Neural progenitor cell (in vitro differentiated cells): ENCODE results near the gene MTRF1L.

Source experiments
- EZH2 ChIP-seq: fragments of 200-600 bp; sonication (generic); IDR thresholded peaks from 2 replicates; pipeline ENCODE4 v1.6.1; 2017; ENCODE audit warnings: antibody characterized with exemption, mild to moderate bottlenecking, moderate library complexity
- TF ChIP-seq, protein P1 (sequence below): fragments of 200-600 bp; sonication (generic); IDR thresholded peaks from 2 replicates; pipeline ENCODE4 v1.5.1; 2017; ENCODE audit warnings: antibody characterized with exemption, mild to moderate bottlenecking

DNA sequence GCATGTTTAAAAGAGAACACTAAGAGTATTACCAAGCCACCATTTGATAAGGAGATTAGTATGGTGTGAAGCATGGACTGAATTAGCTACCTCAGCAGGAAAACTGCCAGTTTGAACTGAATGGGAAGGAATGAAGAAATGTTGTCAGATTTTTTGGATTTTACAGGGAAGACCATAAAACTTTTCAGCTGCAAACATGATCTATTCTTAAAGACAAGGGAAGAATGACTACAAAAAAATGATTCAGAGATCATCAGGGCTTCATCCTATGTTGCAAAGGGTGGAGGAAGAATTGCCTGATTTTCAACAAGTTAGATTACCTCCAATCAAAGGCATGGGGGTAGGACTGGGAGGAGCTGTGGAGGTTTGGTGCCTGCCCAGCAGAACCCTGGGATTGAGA is 49.3 kb upstream of the MTRF1L start:
- TF ChIP-seq, protein P1, sequence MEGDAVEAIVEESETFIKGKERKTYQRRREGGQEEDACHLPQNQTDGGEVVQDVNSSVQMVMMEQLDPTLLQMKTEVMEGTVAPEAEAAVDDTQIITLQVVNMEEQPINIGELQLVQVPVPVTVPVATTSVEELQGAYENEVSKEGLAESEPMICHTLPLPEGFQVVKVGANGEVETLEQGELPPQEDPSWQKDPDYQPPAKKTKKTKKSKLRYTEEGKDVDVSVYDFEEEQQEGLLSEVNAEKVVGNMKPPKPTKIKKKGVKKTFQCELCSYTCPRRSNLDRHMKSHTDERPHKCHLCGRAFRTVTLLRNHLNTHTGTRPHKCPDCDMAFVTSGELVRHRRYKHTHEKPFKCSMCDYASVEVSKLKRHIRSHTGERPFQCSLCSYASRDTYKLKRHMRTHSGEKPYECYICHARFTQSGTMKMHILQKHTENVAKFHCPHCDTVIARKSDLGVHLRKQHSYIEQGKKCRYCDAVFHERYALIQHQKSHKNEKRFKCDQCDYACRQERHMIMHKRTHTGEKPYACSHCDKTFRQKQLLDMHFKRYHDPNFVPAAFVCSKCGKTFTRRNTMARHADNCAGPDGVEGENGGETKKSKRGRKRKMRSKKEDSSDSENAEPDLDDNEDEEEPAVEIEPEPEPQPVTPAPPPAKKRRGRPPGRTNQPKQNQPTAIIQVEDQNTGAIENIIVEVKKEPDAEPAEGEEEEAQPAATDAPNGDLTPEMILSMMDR = no peak
- no peak for TF ChIP-seq EZH2
